ENCODE data around the gene ENO3. TPM values are rescaled to one million over a fixed set of nuclear protein-coding genes. Genes with fewer than 3 reads are reported as not detected.
"Not testable (repeated sequence)": the region's sequence is repeated elsewhere in the genome, so short reads cannot be mapped to it uniquely, and the experiment has no call there.

The ENO3 gene
- total RNA-seq, 1 donor from 2014 or later = 7.3 TPM

DNA sequence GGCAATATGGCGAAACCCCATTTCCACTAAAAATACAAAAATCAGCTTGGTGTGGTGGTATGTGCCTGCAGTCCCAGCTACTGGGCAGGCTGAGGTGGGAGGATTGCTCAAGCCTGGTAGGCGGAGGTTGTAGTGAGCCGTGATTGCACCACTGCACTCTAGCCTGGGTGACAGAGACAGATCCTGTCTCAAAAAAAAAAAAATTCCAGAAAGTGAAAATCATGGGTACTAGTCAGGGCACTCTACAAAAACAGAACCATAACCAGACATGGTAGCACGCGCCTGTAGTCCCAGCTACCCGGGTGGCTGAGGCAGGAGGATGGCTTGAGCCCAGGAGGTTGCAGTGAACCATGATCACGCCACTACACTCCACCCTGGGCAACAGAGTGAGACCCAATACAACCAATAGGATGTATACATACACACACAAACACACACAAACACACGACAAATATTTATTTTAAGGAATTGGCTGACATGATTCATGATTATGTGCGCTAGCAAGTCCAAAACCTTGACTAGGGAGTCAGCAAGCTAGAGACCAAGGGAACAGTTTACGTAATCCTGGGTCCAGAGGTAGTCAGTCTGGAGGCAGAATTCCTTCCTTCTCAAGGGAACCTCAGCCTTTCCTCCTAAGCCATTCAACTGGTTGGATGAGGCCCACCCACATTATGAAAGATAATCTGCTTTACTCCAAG, 30.4 kb upstream of the ENO3 start:
- no peak for DNase-seq (ENCODE audit: low spot score)
- Mint-ChIP-seq H3K4me1 (ENCODE audit: unreplicated experiment) (no peaks in the 10 kb centered on the region), H3K4me3 (ENCODE audit: unreplicated experiment) (no peak overlapping the region), H3K36me3 (ENCODE audit: low read depth, unreplicated experiment) (no peaks in the 10 kb centered on the region), H3K9me3 (ENCODE audit: unreplicated experiment) (no peaks in the 10 kb centered on the region), H3K27ac (ENCODE audit: unreplicated experiment) (no peak overlapping the region), H3K27me3 (ENCODE audit: unreplicated experiment) (no peaks in the 10 kb centered on the region)
- no peak for TF ChIP-seq CTCF (IDR thresholded peaks at IDR 0.05; ENCODE audit: unreplicated experiment)

GRCh38 chr17:4921320-4921719, 29.6 kb upstream of the ENO3 start:
- Mint-ChIP-seq H3K4me3 (ENCODE audit: unreplicated experiment) (no peak overlapping the region), H3K27ac (ENCODE audit: unreplicated experiment) (no peak overlapping the region), H3K27me3 (ENCODE audit: unreplicated experiment) (no peaks in the 10 kb centered on the region), H3K36me3 (ENCODE audit: low read depth, unreplicated experiment) (peaks cover under 1% of the 10 kb centered on the region), H3K4me1 (ENCODE audit: unreplicated experiment) (no peaks in the 10 kb centered on the region), H3K9me3 (ENCODE audit: unreplicated experiment) (no peaks in the 10 kb centered on the region)
- no peak for TF ChIP-seq CTCF (IDR thresholded peaks at IDR 0.05; ENCODE audit: unreplicated experiment)
- DNase-seq (ENCODE audit: low spot score) = no peak

DNA sequence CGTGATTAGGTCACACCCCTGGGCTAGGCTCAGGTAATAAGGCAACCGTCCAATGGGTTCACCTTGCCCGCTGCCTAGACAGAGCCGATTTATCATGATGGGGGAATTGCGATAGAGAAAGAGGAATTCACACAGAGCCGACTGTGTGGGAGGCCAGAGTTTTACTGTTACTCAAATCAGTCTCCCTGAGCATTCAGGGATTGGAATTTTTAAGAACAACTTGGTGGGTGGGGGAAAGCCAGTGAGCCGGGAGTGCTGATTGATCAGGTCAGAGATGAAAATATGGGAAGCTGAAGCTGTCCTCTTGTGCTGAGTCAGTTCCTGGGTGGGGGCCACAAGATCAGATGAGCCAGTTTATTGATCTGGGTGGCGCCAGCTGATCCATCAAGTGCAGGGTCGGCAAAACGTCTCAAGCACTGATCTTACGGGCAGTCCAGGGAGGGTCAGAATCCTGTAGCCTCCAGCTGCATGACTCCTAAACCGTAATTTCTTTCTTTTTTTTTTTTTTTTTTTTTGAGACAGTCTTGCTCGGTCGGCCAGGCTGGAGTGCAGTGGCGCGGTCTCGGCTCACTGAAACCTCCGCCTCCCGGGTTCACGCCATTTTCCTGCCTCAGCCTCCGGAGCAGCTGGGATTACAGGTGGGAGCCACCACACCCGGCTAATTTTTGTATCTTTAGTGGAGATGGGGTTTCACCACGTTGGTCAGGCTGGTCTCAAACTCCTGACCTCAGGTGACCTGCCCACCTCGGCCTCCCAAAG, 24.2 kb upstream of the ENO3 start:
- H3K36me3 Mint-ChIP-seq (ENCODE audit: low read depth, unreplicated experiment) = peaks cover 23% of the 10 kb centered on the region

GRCh38 chr17:4928881-4929280, 22.0 kb upstream of the ENO3 start:
- Mint-ChIP-seq H3K4me1 (ENCODE audit: unreplicated experiment) (peaks cover 10% of the 10 kb centered on the region), H3K4me3 (ENCODE audit: unreplicated experiment) (peak overlapping the region; percentile 65), H3K9me3 (ENCODE audit: unreplicated experiment) (no peaks in the 10 kb centered on the region), H3K27ac (ENCODE audit: unreplicated experiment) (no peak overlapping the region), H3K36me3 (ENCODE audit: low read depth, unreplicated experiment) (peaks cover 23% of the 10 kb centered on the region), H3K27me3 (ENCODE audit: unreplicated experiment) (peaks cover 6% of the 10 kb centered on the region)
- no peak for DNase-seq (ENCODE audit: low spot score)
- no peak for TF ChIP-seq CTCF (IDR thresholded peaks at IDR 0.05; ENCODE audit: unreplicated experiment)

More for the DNA sequence above, 24.2 kb upstream of the ENO3 start:
- not testable (repeated sequence) for H3K27me3 Mint-ChIP-seq (ENCODE audit: unreplicated experiment); H3K9me3 Mint-ChIP-seq (ENCODE audit: unreplicated experiment); DNase-seq (ENCODE audit: low spot score); H3K27ac Mint-ChIP-seq (ENCODE audit: unreplicated experiment); H3K4me1 Mint-ChIP-seq (ENCODE audit: unreplicated experiment)
- H3K4me3 Mint-ChIP-seq (ENCODE audit: unreplicated experiment) = peak overlapping the region; percentile 3

GRCh38 chr17:4931963-4932362, 19.0 kb upstream of the ENO3 start, which contains the start of gene GP1BA:
Gene GP1BA, plus strand, starts transcription at chr17:4932277. Its CDS starts 328 bp downstream, at chr17:4932605.
- Mint-ChIP-seq H3K9me3 (ENCODE audit: unreplicated experiment) (no peaks in the 10 kb centered on the region), H3K27me3 (ENCODE audit: unreplicated experiment) (peaks cover 12% of the 10 kb centered on the region), H3K27ac (ENCODE audit: unreplicated experiment) (peak within 1 kb of the TSS; percentile 30), H3K4me3 (ENCODE audit: unreplicated experiment) (peak within 1 kb of the TSS; percentile 13), H3K4me1 (ENCODE audit: unreplicated experiment) (peaks cover 19% of the 10 kb centered on the region), H3K36me3 (ENCODE audit: low read depth, unreplicated experiment) (peaks cover 23% of the 10 kb centered on the region)
- no peak for DNase-seq (ENCODE audit: low spot score)
- TF ChIP-seq CTCF (IDR thresholded peaks at IDR 0.05; ENCODE audit: unreplicated experiment) = no peak
